Measurements from ENCODE around the gene SYNE4. TPM values are rescaled to one million over a fixed set of nuclear protein-coding genes. Genes with fewer than 3 reads are reported as not detected.

The SYNE4 gene
- total RNA-seq, 2 donors from 2014 or later = 14.2 to 41.1 TPM

- intact Hi-C loops (cut with DNase I) = no loop called here
- WGBS = 56% methylated on average over 1 of the region's 1 CpG
- H3K27me3 ChIP-seq (replicated peaks; ENCODE audit: insufficient read depth) = no peaks in the 10 kb centered on the region
- H3K27ac ChIP-seq = no peak overlapping the region
- no peaks in the 10 kb centered on the region for H3K9me3 ChIP-seq
- H3K36me3 ChIP-seq = no peaks in the 10 kb centered on the region
- H3K4me1 ChIP-seq (replicated peaks) = no peaks in the 10 kb centered on the region
- no peak for TF ChIP-seq POLR2A (IDR thresholded peaks at IDR 0.05)
- no peak for DNase-seq (ENCODE audit: low spot score)
- H3K4me3 ChIP-seq = no peak overlapping the region
Observed at GRCh38 chr19:36025541-36025940, 16.9 kb upstream of the SYNE4 start.

- H3K27me3 ChIP-seq (replicated peaks; ENCODE audit: insufficient read depth) = no peaks in the 10 kb centered on the region
- no peaks in the 10 kb centered on the region for H3K9me3 ChIP-seq
- WGBS = 90% methylated on average over 5 of the region's 5 CpGs
- H3K27ac ChIP-seq = no peak overlapping the region
- intact Hi-C loops (cut with DNase I) = no loop called here
- no peaks in the 10 kb centered on the region for H3K36me3 ChIP-seq
- no peak overlapping the region for H3K4me3 ChIP-seq
- no peak for DNase-seq (ENCODE audit: low spot score)
- no peaks in the 10 kb centered on the region for H3K4me1 ChIP-seq (replicated peaks)
- TF ChIP-seq POLR2A (IDR thresholded peaks at IDR 0.05) = no peak
- TF ChIP-seq POLR2AphosphoS5 (IDR thresholded peaks at IDR 0.05) = no peak
- no peak for TF ChIP-seq CTCF (IDR thresholded peaks at IDR 0.05)
Observed at GRCh38 chr19:36023432-36023831, 14.8 kb upstream of the SYNE4 start.

GRCh38 chr19:36019061-36019670 is 10.6 kb upstream of the SYNE4 start:
- Histone ChIP-seq H3K27me3 (replicated peaks; ENCODE audit: insufficient read depth) (no peaks in the 10 kb centered on the region), H3K4me1 (replicated peaks) (no peaks in the 10 kb centered on the region), H3K36me3 (no peaks in the 10 kb centered on the region), H3K27ac (no peak overlapping the region), H3K4me3 (no peak overlapping the region), H3K9me3 (no peaks in the 10 kb centered on the region)
- TF ChIP-seq CTCF (IDR thresholded peaks at IDR 0.05) = no peak
- TF ChIP-seq POLR2AphosphoS5 (IDR thresholded peaks at IDR 0.05) = no peak
- TF ChIP-seq POLR2A (IDR thresholded peaks at IDR 0.05) = no peak
- DNase-seq (ENCODE audit: low spot score) = no peak
- WGBS = 89% methylated on average over 22 of the region's 22 CpGs
- intact Hi-C loops (cut with DNase I) = no loop called here

GRCh38 chr19:36014012-36014924 is 5.7 kb upstream of the SYNE4 start, which contains the start of gene ALKBH6:
TSS of gene ALKBH6 (minus strand) at chr19:36014213. CDS start at chr19:36013397, 816 bp downstream.
- peak; percentile 99 for DNase-seq (ENCODE audit: low spot score)
- Histone ChIP-seq H3K36me3 (no peaks in the 10 kb centered on the region), H3K27me3 (replicated peaks; ENCODE audit: insufficient read depth) (no peaks in the 10 kb centered on the region), H3K4me3 (peak within 1 kb of the TSS; percentile 44 to 57), H3K4me1 (replicated peaks) (peaks cover 4% of the 10 kb centered on the region), H3K9me3 (no peaks in the 10 kb centered on the region), H3K27ac (peak within 1 kb of the TSS; percentile 70)
- intact Hi-C loops (cut with DNase I) = loop anchor here (5.0 kb wide), 1 partner anchor 38 kb away; the partner anchor contains the start of genes THAP8 and WDR62
- TF ChIP-seq POLR2A (IDR thresholded peaks at IDR 0.05) (peak; percentile 54), POLR2AphosphoS5 (IDR thresholded peaks at IDR 0.05) (peak; percentile 95), CTCF (IDR thresholded peaks at IDR 0.05) (no peak)
- WGBS = 2% methylated on average over 41 of the region's 42 CpGs

GRCh38 chr19:36013280-36014011 is 4.8 kb upstream of the SYNE4 start:
- intact Hi-C loops (cut with DNase I) = loop anchor here (5.0 kb wide), 1 partner anchor 39 kb away; the partner anchor contains the start of genes THAP8 and WDR62
- DNase-seq (ENCODE audit: low spot score) = no peak
- H3K4me3 ChIP-seq = peak overlapping the region; percentile 44 to 57
- WGBS = 25% methylated on average over 15 of the region's 15 CpGs
- no peak for TF ChIP-seq CTCF (IDR thresholded peaks at IDR 0.05)
- H3K9me3 ChIP-seq = no peaks in the 10 kb centered on the region
- H3K36me3 ChIP-seq = no peaks in the 10 kb centered on the region
- H3K27ac ChIP-seq = peak overlapping the region; percentile 70
- no peaks in the 10 kb centered on the region for H3K27me3 ChIP-seq (replicated peaks; ENCODE audit: insufficient read depth)
- peaks cover 4% of the 10 kb centered on the region for H3K4me1 ChIP-seq (replicated peaks)

All from prostate gland (tissue), 2 donors.